Measurements from ENCODE around the gene MMEL1. TPM values are rescaled to one million over a fixed set of nuclear protein-coding genes. Genes with fewer than 3 reads are reported as not detected.

Gene MMEL1
- total and polyA plus RNA-seq, 12 donors: 0.17 to 3.9 (median 0.67) TPM; not detected in 7

- Histone ChIP-seq H3K4me1 (peaks cover 10 to 46% (median 26%) of the 10 kb centered on the region in 9 donors), H3K36me3 (peaks cover 0 to 2% (median 0%) of the 10 kb centered on the region in 9 donors), H3K9me3 (no peaks in the 10 kb centered on the region), H3K27me3 (peaks cover 0 to 7% (median 0%) of the 10 kb centered on the region in 7 donors), H3K27ac (peak overlapping the region in 1 of 10 donors; percentile 100), H3K4me3 (no peak overlapping the region)
- no peak for ATAC-seq
- TF ChIP-seq CTCF (IDR thresholded peaks at IDR 0.05): no peak
- no peak for DNase-seq
- intact Hi-C loops (cut with DNase I): loop anchor here in 2 of 10 donors (5.0 to 10.0 kb wide), 2 partner anchors 37 to 61 kb away; no protein-coding TSS in a partner anchor
- WGBS, 2 donors: 63 to 69% methylated on average over 14 of the region's 14 CpGs
Measured at GRCh38 chr1:2583871-2584351, 48.9 kb downstream of the MMEL1 start.

- Histone ChIP-seq H3K36me3 (no peaks in the 10 kb centered on the region), H3K9me3 (no peaks in the 10 kb centered on the region), H3K27ac (no peak overlapping the region), H3K4me3 (no peak overlapping the region), H3K27me3 (peaks cover 0 to 7% (median 0%) of the 10 kb centered on the region in 7 donors), H3K4me1 (peaks cover 12 to 51% (median 32%) of the 10 kb centered on the region in 9 donors)
- 59 to 66% methylated on average over 5 of the region's 5 CpGs for WGBS, 2 donors
- no peak for TF ChIP-seq CTCF (IDR thresholded peaks at IDR 0.05)
- DNase-seq (no peak), ATAC-seq (no peak)
- intact Hi-C loops (cut with DNase I): loop anchor here in 2 of 10 donors (5.0 to 10.0 kb wide), 2 partner anchors 36 to 61 kb away; no protein-coding TSS in a partner anchor
Measured at GRCh38 chr1:2583331-2583791, 49.5 kb downstream of the MMEL1 start.

- intact Hi-C loops (cut with DNase I): loop anchor here in 2 of 10 donors (5.0 to 10.0 kb wide), 2 partner anchors 35 to 62 kb away; no protein-coding TSS in a partner anchor
- 69 to 78% methylated on average over 7 of the region's 7 CpGs for WGBS, 2 donors
- H3K36me3 ChIP-seq: no peaks in the 10 kb centered on the region
- ATAC-seq (no peak), DNase-seq (no peak)
- peaks cover 0 to 7% (median 0%) of the 10 kb centered on the region in 7 donors for H3K27me3 ChIP-seq
- no peak overlapping the region for H3K27ac ChIP-seq
- TF ChIP-seq CTCF (IDR thresholded peaks at IDR 0.05): no peak
- no peak overlapping the region for H3K4me3 ChIP-seq
- peaks cover 10 to 55% (median 35%) of the 10 kb centered on the region in 9 donors for H3K4me1 ChIP-seq
- H3K9me3 ChIP-seq: no peaks in the 10 kb centered on the region
Measured at GRCh38 chr1:2582391-2582790, 50.4 kb downstream of the MMEL1 start.

- Histone ChIP-seq H3K4me1 (peaks cover 12 to 65% (median 44%) of the 10 kb centered on the region in 9 donors), H3K27me3 (peaks cover 0 to 7% (median 0%) of the 10 kb centered on the region in 7 donors), H3K9me3 (no peaks in the 10 kb centered on the region), H3K27ac (no peak overlapping the region), H3K4me3 (no peak overlapping the region), H3K36me3 (no peaks in the 10 kb centered on the region)
- WGBS, 2 donors: 90 to 91% methylated on average over 10 of the region's 10 CpGs
- ATAC-seq (no peak), DNase-seq (no peak)
- TF ChIP-seq CTCF (IDR thresholded peaks at IDR 0.05): no peak
- intact Hi-C loops (cut with DNase I): loop anchor here in 2 of 10 donors (5.0 to 10.0 kb wide), 2 partner anchors 33 to 64 kb away; no protein-coding TSS in a partner anchor
Measured at GRCh38 chr1:2580691-2581090, 52.1 kb downstream of the MMEL1 start.

Measured in heart right ventricle (tissue), 16 donors.